HG03460 (cell line): ENCODE measurements around the gene KLHL22.
"Not testable (repeated sequence)": the region's sequence is repeated elsewhere in the genome, so short reads cannot be mapped to it uniquely, and the experiment has no call there.

ENCODE experiments used
- ATAC-seq: cut with Tn5 transposase; IDR thresholded peaks from one replicate; pipeline ENCODE4 v1.9.1; 2021; ENCODE audit not compliant: unreplicated experiment

KLHL22 gene

GRCh38 chr22:20404881-20405280 lies 90.7 kb downstream of the KLHL22 start:
- ATAC-seq = no peak

GRCh38 chr22:20403779-20404140 lies 91.8 kb downstream of the KLHL22 start:
- no peak for ATAC-seq

DNA sequence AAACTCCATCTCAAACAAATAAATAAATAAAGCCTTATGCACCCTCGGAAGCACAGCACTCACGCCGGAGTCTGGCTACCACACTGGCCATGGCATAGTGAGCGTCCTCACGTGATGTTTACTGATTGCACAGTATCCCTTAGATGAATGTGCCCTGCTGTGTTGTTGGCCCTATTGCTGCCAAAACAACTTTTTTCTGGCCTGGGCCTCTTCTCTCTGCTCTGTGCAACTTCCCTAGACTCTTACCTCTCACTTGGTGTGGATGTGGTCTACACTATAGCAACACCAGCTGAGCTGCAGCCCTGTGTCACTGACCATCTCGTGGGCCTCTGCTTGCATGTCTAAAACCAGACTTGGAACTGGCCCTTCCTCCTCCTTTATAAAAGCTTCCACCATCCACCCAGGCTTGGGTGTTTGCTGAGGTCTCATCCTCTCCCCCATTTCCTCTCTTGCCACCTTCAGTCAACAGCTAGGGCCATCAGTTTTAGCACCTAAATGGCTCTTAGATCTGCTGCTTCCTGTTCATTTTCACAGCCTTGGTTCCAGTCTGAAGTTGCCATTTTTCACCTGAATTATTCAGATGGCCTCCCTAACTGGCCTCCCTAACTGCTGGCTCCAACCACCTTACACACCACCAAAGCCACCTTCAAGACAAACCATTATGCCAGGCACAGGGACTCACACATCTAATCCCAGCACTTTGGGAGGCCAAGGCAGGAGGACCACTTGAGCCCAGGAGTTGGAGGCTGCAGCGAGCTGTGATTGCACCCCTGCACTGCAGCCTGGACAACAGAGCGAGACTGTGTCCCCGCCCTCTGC lies 92.4 kb downstream of the KLHL22 start:
- ATAC-seq = no peak

DNA sequence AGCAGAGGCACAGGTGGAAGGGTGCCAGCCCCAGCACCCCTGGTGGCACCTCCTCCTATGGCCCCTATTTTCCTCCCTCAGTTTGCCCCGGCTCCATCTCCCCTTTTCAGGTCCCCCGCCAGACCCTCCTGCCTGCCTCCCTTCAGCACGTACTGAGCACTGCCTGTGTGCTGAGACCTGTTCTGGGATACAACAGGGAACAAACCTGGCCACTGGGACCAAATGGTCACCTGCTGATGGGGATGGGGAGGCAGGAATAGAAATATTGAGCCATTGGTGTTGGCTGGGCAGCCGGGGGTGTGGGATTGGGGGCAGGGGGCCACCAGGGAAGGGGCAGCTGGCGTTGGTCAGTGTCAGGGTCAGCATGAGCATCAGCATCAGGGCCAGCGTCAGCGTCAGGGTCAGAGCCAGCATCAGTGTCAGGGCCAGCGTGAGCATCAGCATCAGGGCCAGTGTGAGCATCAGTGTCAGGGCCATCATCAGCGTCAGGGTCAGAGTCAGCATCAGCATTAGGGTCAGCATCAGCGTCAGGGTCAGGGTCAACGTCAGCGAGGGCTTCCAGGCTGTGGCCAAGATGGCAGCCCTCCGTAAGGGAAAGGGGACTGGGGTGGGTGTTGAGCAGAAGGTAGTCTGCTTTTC lies 94.1 kb downstream of the KLHL22 start:
- ATAC-seq = no peak

DNA sequence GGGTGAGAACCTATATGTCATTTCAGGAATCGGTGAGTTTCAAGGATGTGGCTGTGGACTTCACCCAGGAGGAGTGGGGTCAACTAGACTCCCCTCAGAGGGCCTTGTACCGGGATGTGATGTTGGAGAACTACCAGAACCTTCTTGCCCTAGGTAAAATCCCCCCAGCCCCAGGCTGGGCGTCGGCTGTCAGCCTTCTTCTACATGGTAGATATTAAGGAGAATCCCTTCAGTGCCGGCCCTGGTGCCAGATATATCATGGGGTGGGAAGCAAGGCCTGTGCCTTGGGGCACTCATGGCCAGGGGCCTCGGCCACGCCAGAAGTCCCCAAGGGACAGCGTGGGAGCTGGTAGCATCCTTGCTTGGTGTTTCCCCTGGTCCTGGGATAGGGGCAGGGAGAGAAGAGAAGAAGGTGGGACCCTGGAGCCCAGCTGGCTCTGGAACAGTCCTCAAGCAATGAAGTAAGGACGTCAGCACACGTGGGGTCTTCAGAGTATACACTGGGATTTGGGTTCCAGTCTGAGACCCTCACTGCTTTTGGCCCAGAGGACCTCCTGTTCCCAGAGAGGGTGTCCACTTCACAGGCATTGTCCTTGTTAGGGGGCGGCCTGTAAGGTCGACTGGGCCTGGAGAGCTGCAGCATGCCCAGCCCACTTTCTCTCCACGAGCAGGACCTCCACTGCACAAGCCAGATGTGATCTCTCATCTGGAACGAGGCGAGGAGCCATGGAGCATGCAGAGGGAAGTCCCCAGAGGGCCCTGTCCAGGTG lies 94.8 kb downstream of the KLHL22 start:
- no peak for ATAC-seq

DNA sequence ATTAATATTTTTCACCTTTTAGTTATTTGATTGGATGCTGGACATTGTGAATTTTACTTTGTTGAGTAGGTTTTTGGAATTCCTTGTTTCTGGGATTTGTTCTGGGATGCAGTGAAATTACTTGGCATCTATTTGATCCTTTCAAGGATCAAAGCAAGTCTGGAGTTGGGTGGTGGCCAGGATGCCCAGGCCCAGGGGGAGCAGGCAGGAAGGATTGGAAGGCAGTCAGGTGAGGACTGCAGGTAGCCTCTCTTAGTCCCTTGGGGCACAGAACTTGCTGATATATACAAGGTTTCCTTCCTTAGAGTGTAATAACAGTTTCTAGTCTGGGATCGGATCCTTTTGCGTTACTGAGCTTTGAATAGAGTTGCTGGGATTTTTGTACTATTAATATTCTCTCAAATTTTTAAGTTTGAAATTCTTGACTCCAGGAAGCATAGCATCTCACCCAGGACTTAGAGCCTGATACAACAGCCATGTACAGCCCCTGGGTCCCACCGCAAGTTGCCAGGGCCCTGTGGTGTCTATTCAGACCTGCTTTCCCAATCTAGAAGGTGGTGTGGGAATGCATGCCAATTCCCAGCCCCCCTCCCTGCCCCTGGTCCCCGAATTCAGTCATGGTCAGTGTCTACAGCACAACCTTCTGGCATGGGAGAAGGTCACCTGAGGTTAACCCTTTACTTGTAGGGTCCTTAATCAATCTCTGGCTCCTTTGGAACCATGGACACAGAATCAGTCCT lies 95.6 kb downstream of the KLHL22 start:
- ATAC-seq = no peak

- ATAC-seq = no peak
These were observed 97.2 kb downstream of the KLHL22 start for GRCh38 chr22:20398420-20398819.

GRCh38 chr22:20397498-20397897 lies 98.1 kb downstream of the KLHL22 start:
- no peak for ATAC-seq

DNA sequence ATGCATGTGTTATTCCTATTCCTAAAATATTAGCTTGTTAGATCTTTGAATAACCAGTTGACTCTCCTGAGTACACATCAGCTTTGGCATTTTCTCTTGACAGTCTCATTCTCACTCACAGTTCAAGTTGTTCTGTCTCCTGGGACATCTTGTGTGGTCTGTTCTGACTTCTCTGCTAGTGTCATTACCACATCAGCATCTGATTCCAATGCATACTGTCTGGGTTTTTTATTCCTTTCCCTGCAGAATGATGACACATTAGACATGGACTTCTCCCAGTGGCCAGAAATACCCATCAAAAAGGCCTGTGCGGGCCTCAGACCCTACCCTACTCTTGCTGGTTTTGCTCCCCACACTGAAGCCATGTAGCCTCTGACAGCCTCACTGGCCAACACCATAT lies 99.0 kb downstream of the KLHL22 start:
- ATAC-seq = no peak

GRCh38 chr22:20395907-20396287 lies 99.7 kb downstream of the KLHL22 start:
- ATAC-seq = no peak

GRCh38 chr22:20395181-20395906 lies 100.3 kb downstream of the KLHL22 start:
- ATAC-seq = no peak

GRCh38 chr22:20393705-20394476 lies 101.7 kb downstream of the KLHL22 start, which contains the start of gene ZNF74:
Gene ZNF74, plus strand, starts transcription at chr22:20394151. Its CDS starts 478 bp downstream, at chr22:20394629.
- peak; percentile 65 for ATAC-seq

DNA sequence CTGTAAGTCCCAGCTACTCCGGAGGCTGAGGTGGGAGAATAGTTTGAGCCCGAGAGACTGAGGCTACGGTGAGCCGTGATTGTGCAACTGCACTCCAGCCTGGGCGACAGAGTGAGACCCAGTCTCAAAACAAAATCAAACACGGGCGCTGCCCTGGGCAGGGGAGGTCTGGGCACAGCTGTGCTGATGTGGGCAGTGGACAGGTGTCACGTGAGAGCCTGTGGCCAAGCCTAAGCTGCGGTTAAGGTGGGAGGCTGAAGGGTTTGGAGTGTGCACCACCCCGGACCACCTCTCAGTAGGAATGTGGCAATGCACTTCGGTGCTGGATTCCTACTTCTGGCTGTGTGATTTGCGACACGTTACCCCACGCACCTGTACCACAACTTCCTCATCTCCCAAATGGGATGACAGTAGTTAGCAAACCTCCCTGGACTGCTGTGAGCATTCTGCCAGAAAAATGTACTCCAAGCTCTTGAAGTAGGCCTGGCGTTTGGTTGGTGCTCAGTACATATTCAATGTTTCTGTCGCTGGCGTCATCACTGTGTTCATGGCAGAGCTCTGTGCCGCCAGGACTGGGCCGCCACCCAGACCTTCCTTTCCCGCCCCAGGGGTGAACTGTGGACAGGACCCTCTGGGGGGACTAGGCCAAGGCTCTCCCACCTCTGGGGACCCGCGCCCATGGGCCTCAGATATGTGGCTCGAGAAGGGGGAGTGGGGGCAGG lies 102.5 kb downstream of the KLHL22 start:
- no peak for ATAC-seq

DNA sequence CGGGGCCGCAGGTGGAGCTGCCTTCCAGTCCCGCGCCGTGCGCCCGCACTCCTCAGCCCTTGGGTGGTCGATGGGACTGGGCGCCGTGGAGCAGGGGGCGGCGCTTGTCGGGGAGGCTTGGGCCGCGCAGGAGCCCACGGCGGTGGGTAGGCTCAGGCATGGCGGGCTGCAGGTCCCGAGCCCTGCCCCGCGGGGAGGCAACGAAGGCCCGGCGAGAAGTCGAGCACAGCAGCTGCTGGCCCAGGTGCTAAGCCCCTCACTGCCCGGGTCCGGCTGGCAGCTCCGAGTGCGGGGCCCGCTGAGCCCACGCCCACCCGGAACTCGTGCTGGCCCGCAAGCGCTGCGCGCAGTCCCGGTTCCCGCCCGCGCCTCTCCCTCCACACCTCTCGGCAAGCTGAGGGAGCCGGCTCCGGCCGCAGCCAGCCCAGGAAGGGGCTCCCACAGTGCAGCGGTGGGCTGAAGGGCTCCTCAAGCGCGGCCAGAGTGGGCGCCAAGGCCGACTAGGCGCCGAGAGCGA lies 103.2 kb downstream of the KLHL22 start:
- ATAC-seq = not testable (repeated sequence)
